ENCODE data around the gene LOXL1. TPM values are rescaled to one million over a fixed set of nuclear protein-coding genes. Genes with fewer than 3 reads are reported as not detected.
A peak's percentile ranks its signal among the peaks of the same experiment; 100 is the strongest.

The LOXL1 gene
- total and polyA plus RNA-seq, 2 donors (not counting 1 experiment from before 2014, with no cell fraction given): 65.6 to 163 TPM

- H4K20me1 ChIP-seq (ENCODE audit: control insufficient read depth, extremely low read depth, insufficient read depth, low read length): no peaks in the 10 kb centered on the region
- no peaks in the 10 kb centered on the region for H3K79me2 ChIP-seq (ENCODE audit: control insufficient read depth, insufficient read depth, low read length)
- no peak overlapping the region for H3K9ac ChIP-seq (ENCODE audit: insufficient read depth, low read length)
- H3K36me3 ChIP-seq (ENCODE audit: control insufficient read depth, insufficient read depth, low read length): no peaks in the 10 kb centered on the region
- no peak overlapping the region for H2AFZ ChIP-seq (ENCODE audit: low read length)
- no peak overlapping the region for H3K4me2 ChIP-seq (ENCODE audit: extremely low read depth, insufficient read depth, low read length)
- H3K4me1 ChIP-seq (ENCODE audit: control insufficient read depth, extremely low read depth, insufficient read depth, low read length): no peaks in the 10 kb centered on the region
- no peak for DNase-seq (ENCODE audit: low read depth in 2 of 2)
- H3K27ac ChIP-seq (ENCODE audit: insufficient read depth, low read length): no peak overlapping the region
- no peaks in the 10 kb centered on the region for H3K9me3 ChIP-seq (ENCODE audit: control insufficient read depth, insufficient read depth, low read depth, low read length)
- TF ChIP-seq CTCF (conservative IDR thresholded peaks at IDR 0.05 in 1 of 2, IDR thresholded peaks at IDR 0.05 in 1 of 2; ENCODE audit: low read depth in 1 of 2, low read length in 2 of 2) (no peak), EZH2 (IDR thresholded peaks at IDR 0.05; ENCODE audit: low read length, missing control alignments) (no peak)
- H3K4me3 ChIP-seq (replicated peaks in 1 of 4; ENCODE audit: control extremely low read depth in 1 of 4, insufficient read depth in 1 of 4, low read depth in 3 of 4, low read length in 4 of 4): no peak overlapping the region
- H3K27me3 ChIP-seq (ENCODE audit: control insufficient read depth, insufficient read depth, low read length): peaks cover 16% of the 10 kb centered on the region
Observed at GRCh38 chr15:73886717-73887345, 39.4 kb upstream of the LOXL1 start.

- no peak overlapping the region for H3K27ac ChIP-seq (ENCODE audit: insufficient read depth, low read length)
- H3K79me2 ChIP-seq (ENCODE audit: control insufficient read depth, insufficient read depth, low read length): no peaks in the 10 kb centered on the region
- H3K36me3 ChIP-seq (ENCODE audit: control insufficient read depth, insufficient read depth, low read length): no peaks in the 10 kb centered on the region
- no peak overlapping the region for H3K4me2 ChIP-seq (ENCODE audit: extremely low read depth, insufficient read depth, low read length)
- TF ChIP-seq CTCF (conservative IDR thresholded peaks at IDR 0.05 in 1 of 2, IDR thresholded peaks at IDR 0.05 in 1 of 2; ENCODE audit: low read depth in 1 of 2, low read length in 2 of 2) (no peak), EZH2 (IDR thresholded peaks at IDR 0.05; ENCODE audit: low read length, missing control alignments) (no peak)
- no peaks in the 10 kb centered on the region for H3K4me1 ChIP-seq (ENCODE audit: control insufficient read depth, extremely low read depth, insufficient read depth, low read length)
- DNase-seq (ENCODE audit: low read depth in 2 of 2): no peak
- no peak overlapping the region for H3K4me3 ChIP-seq (replicated peaks in 1 of 4; ENCODE audit: control extremely low read depth in 1 of 4, insufficient read depth in 1 of 4, low read depth in 3 of 4, low read length in 4 of 4)
- peaks cover 12% of the 10 kb centered on the region for H3K27me3 ChIP-seq (ENCODE audit: control insufficient read depth, insufficient read depth, low read length)
- H3K9me3 ChIP-seq (ENCODE audit: control insufficient read depth, insufficient read depth, low read depth, low read length): no peaks in the 10 kb centered on the region
- no peaks in the 10 kb centered on the region for H4K20me1 ChIP-seq (ENCODE audit: control insufficient read depth, extremely low read depth, insufficient read depth, low read length)
- no peak overlapping the region for H3K9ac ChIP-seq (ENCODE audit: insufficient read depth, low read length)
- no peak overlapping the region for H2AFZ ChIP-seq (ENCODE audit: low read length)
Observed at GRCh38 chr15:73887481-73887880, 38.8 kb upstream of the LOXL1 start.

GRCh38 chr15:73888224-73889041, 37.8 kb upstream of the LOXL1 start:
- H3K4me1 ChIP-seq (ENCODE audit: control insufficient read depth, extremely low read depth, insufficient read depth, low read length): no peaks in the 10 kb centered on the region
- H3K9ac ChIP-seq (ENCODE audit: insufficient read depth, low read length): no peak overlapping the region
- no peaks in the 10 kb centered on the region for H4K20me1 ChIP-seq (ENCODE audit: control insufficient read depth, extremely low read depth, insufficient read depth, low read length)
- H3K36me3 ChIP-seq (ENCODE audit: control insufficient read depth, insufficient read depth, low read length): no peaks in the 10 kb centered on the region
- H3K27ac ChIP-seq (ENCODE audit: insufficient read depth, low read length): no peak overlapping the region
- no peaks in the 10 kb centered on the region for H3K9me3 ChIP-seq (ENCODE audit: control insufficient read depth, insufficient read depth, low read depth, low read length)
- no peaks in the 10 kb centered on the region for H3K79me2 ChIP-seq (ENCODE audit: control insufficient read depth, insufficient read depth, low read length)
- H3K4me2 ChIP-seq (ENCODE audit: extremely low read depth, insufficient read depth, low read length): no peak overlapping the region
- no peak overlapping the region for H3K4me3 ChIP-seq (replicated peaks in 1 of 4; ENCODE audit: control extremely low read depth in 1 of 4, insufficient read depth in 1 of 4, low read depth in 3 of 4, low read length in 4 of 4)
- no peak for DNase-seq (ENCODE audit: low read depth in 2 of 2)
- TF ChIP-seq EZH2 (IDR thresholded peaks at IDR 0.05; ENCODE audit: low read length, missing control alignments) (peak; percentile 11), CTCF (conservative IDR thresholded peaks at IDR 0.05 in 1 of 2, IDR thresholded peaks at IDR 0.05 in 1 of 2; ENCODE audit: low read depth in 1 of 2, low read length in 2 of 2) (no peak)
- peaks cover 12% of the 10 kb centered on the region for H3K27me3 ChIP-seq (ENCODE audit: control insufficient read depth, insufficient read depth, low read length)
- H2AFZ ChIP-seq (ENCODE audit: low read length): no peak overlapping the region
